HG03354 (cell line): ENCODE results near the gene OR1K1.
"Not testable (repeated sequence)": the region's sequence is repeated elsewhere in the genome, so short reads cannot be mapped to it uniquely, and the experiment has no call there.

Experiments used
- ATAC-seq: cut with Tn5 transposase; IDR thresholded peaks from one replicate; pipeline ENCODE4 v1.9.1; 2021; ENCODE audit warnings: mild to moderate bottlenecking; ENCODE audit not compliant: unreplicated experiment, poor library complexity, severe bottlenecking

Gene OR1K1

DNA sequence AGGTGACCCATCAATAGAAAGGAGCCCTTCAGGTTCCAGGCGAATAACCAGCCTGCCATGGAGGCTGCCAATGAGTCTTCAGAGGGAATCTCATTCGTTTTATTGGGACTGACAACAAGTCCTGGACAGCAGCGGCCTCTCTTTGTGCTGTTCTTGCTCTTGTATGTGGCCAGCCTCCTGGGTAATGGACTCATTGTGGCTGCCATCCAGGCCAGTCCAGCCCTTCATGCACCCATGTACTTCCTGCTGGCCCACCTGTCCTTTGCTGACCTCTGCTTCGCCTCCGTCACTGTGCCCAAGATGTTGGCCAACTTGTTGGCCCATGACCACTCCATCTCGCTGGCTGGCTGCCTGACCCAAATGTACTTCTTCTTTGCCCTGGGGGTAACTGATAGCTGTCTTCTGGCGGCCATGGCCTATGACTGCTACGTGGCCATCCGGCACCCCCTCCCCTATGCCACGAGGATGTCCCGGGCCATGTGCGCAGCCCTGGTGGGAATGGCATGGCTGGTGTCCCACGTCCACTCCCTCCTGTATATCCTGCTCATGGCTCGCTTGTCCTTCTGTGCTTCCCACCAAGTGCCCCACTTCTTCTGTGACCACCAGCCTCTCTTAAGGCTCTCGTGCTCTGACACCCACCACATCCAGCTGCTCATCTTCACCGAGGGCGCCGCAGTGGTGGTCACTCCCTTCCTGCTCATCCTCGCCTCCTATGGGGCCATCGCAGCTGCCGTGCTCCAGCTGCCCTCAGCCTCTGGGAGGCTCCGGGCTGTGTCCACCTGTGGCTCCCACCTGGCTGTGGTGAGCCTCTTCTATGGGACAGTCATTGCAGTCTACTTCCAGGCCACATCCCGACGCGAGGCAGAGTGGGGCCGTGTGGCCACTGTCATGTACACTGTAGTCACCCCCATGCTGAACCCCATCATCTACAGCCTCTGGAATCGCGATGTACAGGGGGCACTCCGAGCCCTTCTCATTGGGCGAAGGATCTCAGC lies at the start of gene OR1K1:
Gene OR1K1, plus strand, starts transcription at position 58 of the 995 bp plus-strand sequence. Its CDS starts 0 bp downstream, at position 58.
- ATAC-seq = no peak

DNA sequence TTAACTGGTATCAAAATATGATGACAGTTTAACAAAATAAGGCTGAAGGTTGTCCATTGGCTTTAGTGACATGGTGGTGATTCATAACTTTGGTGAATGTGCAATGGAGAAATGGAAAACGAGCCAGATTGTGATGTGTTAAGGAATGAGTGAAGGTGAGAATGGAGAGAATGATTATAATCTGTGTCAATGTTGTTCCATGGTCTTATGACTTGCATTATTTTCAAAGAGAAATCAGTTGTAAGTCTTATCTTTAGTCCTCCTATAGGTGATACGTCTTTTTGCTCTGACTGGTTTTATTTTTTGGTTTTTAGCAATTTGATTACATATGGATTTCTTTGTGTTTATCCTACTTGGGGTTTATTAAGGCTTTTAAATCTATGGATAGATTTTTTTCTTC lies 45.1 kb upstream of the OR1K1 start:
- no peak for ATAC-seq

- ATAC-seq = no peak
Observed at GRCh38 chr9:122767817-122768216, 32.1 kb upstream of the OR1K1 start.

DNA sequence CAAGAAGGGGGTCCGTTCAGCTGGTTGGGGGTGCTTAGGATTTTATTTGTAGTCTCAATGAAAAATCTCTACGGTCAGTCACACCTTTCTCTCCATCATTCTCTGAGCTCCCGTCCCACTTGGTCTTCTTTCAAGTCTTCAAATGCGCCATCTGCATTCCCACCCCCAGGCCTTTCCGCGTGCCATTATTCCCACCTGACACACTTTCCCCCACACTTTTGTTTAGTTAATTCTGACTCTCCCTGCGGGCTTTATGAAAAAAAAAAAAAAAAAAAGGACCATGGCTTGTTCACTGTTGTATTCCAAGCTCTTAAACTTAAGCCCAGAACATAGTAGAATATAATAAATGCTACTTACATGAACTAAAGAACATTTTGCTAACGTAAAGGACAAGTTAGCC lies 22.9 kb upstream of the OR1K1 start:
- no peak for ATAC-seq

DNA sequence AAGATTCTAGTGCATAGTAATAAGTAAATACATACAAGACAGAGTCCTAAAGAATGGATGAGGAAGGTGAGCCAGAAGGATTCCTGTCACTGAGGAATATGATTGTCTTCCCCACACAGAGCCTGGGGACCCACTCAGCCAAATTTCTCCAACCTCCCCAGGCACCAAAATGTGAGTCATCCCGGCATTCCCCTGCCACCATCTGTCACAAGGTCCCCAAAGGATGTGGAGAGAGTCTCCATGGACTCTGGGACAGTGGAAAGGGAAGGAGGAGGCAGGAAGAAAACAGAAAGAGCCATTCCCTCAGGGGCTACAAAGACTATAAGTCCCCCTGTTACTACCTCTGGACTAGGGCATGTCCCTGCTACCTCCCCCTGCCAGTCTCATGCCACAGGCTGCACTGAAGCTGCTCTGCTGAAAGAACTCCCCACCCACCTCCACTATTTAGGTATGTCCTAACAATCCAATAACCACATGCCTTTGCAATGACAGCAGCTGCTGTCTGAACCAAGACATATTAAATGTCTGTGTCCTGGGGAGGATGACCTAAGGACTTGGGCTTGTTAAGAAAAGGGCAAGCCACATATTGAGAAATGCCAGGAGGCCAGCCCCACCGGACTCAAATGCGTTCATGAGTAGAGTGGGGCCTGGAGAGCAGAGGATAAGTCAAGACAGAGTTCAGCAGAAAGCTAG lies 21.8 kb upstream of the OR1K1 start:
- ATAC-seq = no peak

DNA sequence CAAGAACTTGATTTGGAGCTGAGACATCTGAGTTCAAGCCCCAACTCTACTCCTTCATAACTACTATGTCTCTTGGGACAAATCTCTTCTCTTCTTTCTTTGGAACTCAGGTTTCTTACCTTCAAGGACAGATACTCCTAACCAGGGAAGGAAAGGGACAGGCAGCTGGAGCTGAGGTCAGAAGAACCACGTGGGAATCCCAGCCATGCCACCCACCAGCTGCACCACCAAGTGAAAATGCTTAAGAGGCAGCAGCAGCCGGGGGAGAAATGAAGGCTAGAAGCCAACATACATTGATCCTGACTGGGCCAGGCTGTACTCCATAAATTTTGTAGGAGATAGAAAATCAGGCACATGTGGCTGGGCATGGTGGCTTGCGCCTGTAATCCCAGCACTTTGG lies 20.7 kb upstream of the OR1K1 start:
- no peak for ATAC-seq

DNA sequence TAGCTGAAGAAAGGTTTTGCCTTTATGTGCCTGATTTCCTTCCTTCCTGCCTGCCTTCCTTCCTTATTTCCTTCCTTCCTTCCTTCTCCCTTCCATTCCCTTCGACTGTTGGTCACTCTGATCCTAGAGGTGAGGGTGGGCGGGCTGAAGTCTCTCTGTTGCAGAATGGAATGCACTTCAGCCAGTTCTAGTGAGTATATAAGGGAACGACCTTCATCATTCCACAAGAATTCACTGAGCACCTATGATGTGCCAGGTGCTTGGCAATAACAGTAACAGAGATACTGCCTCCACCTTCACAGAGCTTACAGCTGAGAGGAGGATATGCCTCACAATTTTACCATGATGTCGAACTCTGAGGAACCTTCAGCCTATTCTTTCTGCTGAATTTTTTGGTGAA lies 19.9 kb upstream of the OR1K1 start:
- ATAC-seq = no peak

- no peak for ATAC-seq
Observed at GRCh38 chr9:122781671-122782070, 18.3 kb upstream of the OR1K1 start.

DNA sequence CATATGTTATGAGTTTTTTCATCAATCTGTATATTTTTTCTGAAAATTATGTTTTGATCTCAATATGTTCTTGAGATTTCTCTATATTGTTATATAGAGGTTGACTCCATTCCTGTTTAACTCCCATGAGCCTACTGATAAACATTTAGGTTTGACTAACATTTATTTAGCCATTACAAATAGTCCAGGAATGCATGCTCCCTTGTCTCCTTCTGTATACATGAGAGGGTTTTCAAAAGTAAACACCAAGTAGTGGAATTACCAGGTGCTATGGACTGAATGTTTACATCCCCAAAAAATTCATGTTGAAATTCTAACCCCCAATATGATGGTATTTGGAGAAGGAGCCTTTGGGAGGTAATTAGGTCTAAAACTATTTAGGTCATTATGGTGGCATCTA lies 14.7 kb upstream of the OR1K1 start:
- no peak for ATAC-seq

DNA sequence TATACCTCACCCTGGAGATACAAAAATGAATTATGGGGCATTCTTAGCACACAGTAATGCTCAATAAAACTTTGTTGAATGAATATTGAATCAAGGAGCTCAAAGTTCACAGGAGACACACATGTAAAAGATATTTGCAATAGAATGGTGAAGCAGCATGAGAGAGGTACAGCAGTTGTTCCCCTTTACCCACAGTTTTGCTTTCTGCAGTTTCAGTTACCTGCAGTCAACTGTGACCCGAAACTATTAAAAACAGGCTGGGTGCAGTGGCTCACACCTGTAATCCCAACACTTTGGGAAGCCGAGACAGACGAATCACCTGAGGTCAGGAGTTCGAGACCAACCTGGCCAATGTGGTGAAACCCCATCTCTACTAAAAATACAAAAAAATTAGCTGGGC lies 13.6 kb upstream of the OR1K1 start:
- ATAC-seq = no peak

- ATAC-seq = no peak
Observed at GRCh38 chr9:122788831-122789230, 11.1 kb upstream of the OR1K1 start, which contains the start of gene OR5C1. OR5C1 (plus strand) TSS chr9:122788933; CDS start chr9:122788933, 0 bp downstream.

- no peak for ATAC-seq
Observed at GRCh38 chr9:122789256-122790046, 10.5 kb upstream of the OR1K1 start.

GRCh38 chr9:122791872-122792669 lies 7.9 kb upstream of the OR1K1 start:
- no peak for ATAC-seq

- ATAC-seq = no peak
Observed at GRCh38 chr9:122797316-122798063, 2.4 kb upstream of the OR1K1 start.

- ATAC-seq = no peak
Observed at GRCh38 chr9:122806661-122807060, 6.7 kb downstream of the OR1K1 start.

- ATAC-seq = no peak
Observed at GRCh38 chr9:122807271-122807900, 7.5 kb downstream of the OR1K1 start.

DNA sequence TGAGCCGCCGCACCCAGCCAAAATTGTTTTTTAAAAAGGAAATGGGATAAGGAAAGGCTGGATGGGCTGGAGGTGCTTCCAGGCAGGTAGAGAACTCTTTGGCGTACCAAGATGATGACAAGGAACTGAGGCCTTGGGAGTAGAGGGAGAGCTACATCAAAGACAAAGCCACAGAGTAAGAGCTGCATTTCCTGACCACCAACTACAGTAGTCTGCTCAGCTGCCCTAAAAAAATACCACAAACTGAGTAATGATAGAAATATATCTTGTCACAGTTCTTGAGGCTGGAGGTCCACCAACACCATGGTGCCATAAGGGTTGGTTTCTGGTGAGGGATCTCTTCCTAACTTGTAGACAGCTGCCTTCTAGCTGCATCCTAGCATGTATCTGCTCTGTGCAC lies 8.2 kb downstream of the OR1K1 start:
- no peak for ATAC-seq

DNA sequence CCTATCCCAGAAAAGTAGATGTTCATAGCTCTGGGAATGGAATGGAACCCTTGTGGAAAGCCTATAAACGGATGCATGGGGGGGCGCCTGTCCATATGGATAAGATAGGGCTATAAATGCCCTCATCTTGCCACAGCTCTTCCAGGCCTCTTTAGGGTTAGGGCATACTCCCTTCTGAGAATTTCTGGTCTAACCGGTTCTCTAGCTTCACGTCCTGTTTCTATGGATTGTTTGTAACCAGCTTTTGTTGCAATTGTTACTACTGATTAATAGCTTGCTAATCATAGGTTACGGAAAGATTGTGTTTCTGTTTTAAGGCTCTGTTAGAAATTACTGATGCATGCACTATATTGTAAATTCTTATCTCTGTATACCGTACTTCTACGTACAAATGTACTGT lies 9.3 kb downstream of the OR1K1 start:
- ATAC-seq = not testable (repeated sequence)
